ENCODE results near the gene PTPRJ. TPM values are rescaled to one million over a fixed set of nuclear protein-coding genes. Genes with fewer than 3 reads are reported as not detected.

The PTPRJ gene
- total and polyA plus RNA-seq, 9 of the 15 experiments (the other 6 are each of a cell fraction or from before 2014, with no cell fraction given), result 0.56 to 10.7 (median 4.8) TPM

GRCh38 chr11:47992959-47993820 lies 12.8 kb downstream of the PTPRJ start:
- Histone ChIP-seq H3K9me3 (replicated peaks; ENCODE audit: control insufficient read depth, insufficient read depth, low read depth, low read length) (no peaks in the 10 kb centered on the region), H2AFZ (ENCODE audit: low read depth, low read length) (no peak overlapping the region), H3K9me1 (ENCODE audit: control insufficient read depth, insufficient read depth, low read length) (no peaks in the 10 kb centered on the region), H3K9ac (ENCODE audit: insufficient read depth in 1 of 2, low read depth in 2 of 2, low read length in 2 of 2) (peak overlapping the region in 1 of 2 experiments; percentile 42; a peak in 1 of 4 replicates), H3K27ac (ENCODE audit: extremely low read depth, low read depth, low read length) (peak overlapping the region; percentile 49; the same call in 2 of the 3 replicates), H3K36me3 (ENCODE audit: control insufficient read depth, insufficient read depth, low read length) (no peaks in the 10 kb centered on the region), H3K79me2 (ENCODE audit: control insufficient read depth, insufficient read depth, low read length) (peaks cover 20% of the 10 kb centered on the region), H3K27me3 (ENCODE audit: control insufficient read depth in 2 of 2, insufficient read depth in 2 of 2, low read length in 2 of 2) (no peaks in the 10 kb centered on the region), H3K4me1 (replicated peaks in 1 of 2; ENCODE audit: control insufficient read depth in 2 of 2, insufficient read depth in 2 of 2, low read length in 2 of 2) (peaks cover 33 to 34% of the 10 kb centered on the region in 2 experiments), H3K4me2 (ENCODE audit: insufficient read depth, low read length) (no peak overlapping the region; the same call in 1 of the 2 replicates), H4K20me1 (replicated peaks; ENCODE audit: control insufficient read depth, insufficient read depth, low read length) (peaks cover 9% of the 10 kb centered on the region), H3K4me3 (no peak overlapping the region)
- 35% methylated on average over 11 of the region's 11 CpGs for WGBS (ENCODE audit: insufficient coverage, low coverage, missing lambda C conversion rate)
- FAIRE-seq (peak; percentile 97), ATAC-seq (peak; percentile 93), DNase-seq (ENCODE audit: extremely low read depth in 1 of 4, low spot score in 3 of 4) (peak; percentile 66 to 90 (median 75))
- no TSS peak for BruUV-seq (replicated peaks)
- in situ Hi-C loops (cut with MboI), result no loop called here
- intact Hi-C loops (cut with micrococcal nuclease), result loop anchor here (2.0 kb wide), 1 partner anchor 68 kb away; no protein-coding TSS in a partner anchor
- ChIA-PET CTCF (ENCODE audit: low intra/inter-chr PET ratio) (no interaction called here), POLR2A (interaction anchor here (0.6 to 2.0 kb wide), 7 partner anchors 9 to 1141 kb away, joined by 3 to 14 read pairs (median 4); no protein-coding TSS in a partner anchor)
- TF ChIP-seq ZNF24 (IDR thresholded peaks at IDR 0.05) (peak; percentile 55; the same call in 1 of the 2 replicates), CBX3 (IDR thresholded peaks at IDR 0.05; ENCODE audit: borderline replicate concordance in 1 of 2, low read length in 2 of 2) (peak in 1 of 2 experiments; percentile 61; a peak in 1 of 3 replicates), ETV6 (IDR thresholded peaks at IDR 0.05; ENCODE audit: borderline replicate concordance in 1 of 2, low read depth in 2 of 2, low read length in 1 of 2) (no peak; a peak in 1 of 4 replicates), ETV6 (CRISPR knock-in tag; IDR thresholded peaks at IDR 0.05; ENCODE audit: borderline replicate concordance) (no peak), SMARCC2 (IDR thresholded peaks at IDR 0.05; ENCODE audit: low read depth) (peak; percentile 73; the same call in 1 of the 2 replicates), NFE2 (IDR thresholded peaks at IDR 0.05; ENCODE audit: low read depth) (peak; percentile 95), KLF1 (tag; IDR thresholded peaks at IDR 0.05) (0 out of 2 replicates have a peak, but pooled peaks have one; percentile 26), CTCF (IDR thresholded peaks at IDR 0.05 in 2 of 3, conservative IDR thresholded peaks at IDR 0.05 in 1 of 3; ENCODE audit: insufficient read depth in 2 of 3, low read depth in 1 of 3, low read length in 3 of 3) (no peak), KLF16 (IDR thresholded peaks at IDR 0.05) (peak; percentile 42; the same call in 1 of the 2 replicates), SRSF3 (IDR thresholded peaks at IDR 0.05; ENCODE audit: insufficient read depth, low read length) (no peak), RNF2 (IDR thresholded peaks at IDR 0.05) (no peak; the same call in 1 of the 2 replicates), NONO (IDR thresholded peaks at IDR 0.05; ENCODE audit: low read depth in 2 of 2, low read length in 1 of 2) (peak in 1 of 2 experiments; percentile 24; a peak in 1 of 4 replicates), FOXM1 (IDR thresholded peaks at IDR 0.05; ENCODE audit: low read depth) (peak; percentile 95), FOXM1 (CRISPR knock-in tag; IDR thresholded peaks at IDR 0.05; ENCODE audit: low read depth) (no peak), TFAP4 (CRISPR knock-in tag; IDR thresholded peaks at IDR 0.05; ENCODE audit: borderline replicate concordance) (peak; percentile 56; the same call in 1 of the 2 replicates), CHD1 (IDR thresholded peaks at IDR 0.05; ENCODE audit: low read length) (no peak), ZNF717 (CRISPR knock-in tag; IDR thresholded peaks at IDR 0.05) (no peak), ERF (CRISPR knock-in tag; IDR thresholded peaks at IDR 0.05) (no peak), MTA3 (IDR thresholded peaks at IDR 0.05; ENCODE audit: borderline replicate concordance) (peak; percentile 65; the same call in 1 of the 2 replicates), MIER1 (IDR thresholded peaks at IDR 0.05; ENCODE audit: low read depth) (no peak), PHB (CRISPR knock-in tag; IDR thresholded peaks at IDR 0.05) (no peak)

Data from K562 (cell line).